GM18907 (cell line): Measurements from ENCODE around the gene NDEL1.

Source experiments
- ATAC-seq: cut with Tn5 transposase; IDR thresholded peaks from one replicate; pipeline ENCODE4 v1.9.1; 2021; ENCODE audit warnings: mild to moderate bottlenecking, moderate library complexity; ENCODE audit not compliant: unreplicated experiment

The NDEL1 gene

GRCh38 chr17:8477715-8478441 is 42.2 kb downstream of the NDEL1 start:
- ATAC-seq, result no peak

- no peak for ATAC-seq
Observed at GRCh38 chr17:8479431-8479947, 43.8 kb downstream of the NDEL1 start.

GRCh38 chr17:8480011-8480976 is 44.6 kb downstream of the NDEL1 start:
- no peak for ATAC-seq

- no peak for ATAC-seq
Observed at GRCh38 chr17:8481089-8481488, 45.4 kb downstream of the NDEL1 start.

GRCh38 chr17:8481703-8482102 is 46.0 kb downstream of the NDEL1 start:
- ATAC-seq, result no peak

- ATAC-seq, result no peak
Observed at GRCh38 chr17:8482546-8482945, 46.9 kb downstream of the NDEL1 start.

GRCh38 chr17:8484465-8484864 is 48.8 kb downstream of the NDEL1 start:
- ATAC-seq, result no peak

GRCh38 chr17:8485491-8485890 is 49.8 kb downstream of the NDEL1 start:
- no peak for ATAC-seq

GRCh38 chr17:8487130-8487645 is 51.5 kb downstream of the NDEL1 start:
- no peak for ATAC-seq

- no peak for ATAC-seq
Observed at GRCh38 chr17:8487743-8488142, 52.1 kb downstream of the NDEL1 start.

- ATAC-seq, result no peak
Observed at GRCh38 chr17:8488491-8488890, 52.8 kb downstream of the NDEL1 start.

- ATAC-seq, result no peak
Observed at GRCh38 chr17:8488901-8489300, 53.2 kb downstream of the NDEL1 start.

- ATAC-seq, result no peak
Observed at GRCh38 chr17:8489841-8490240, 54.2 kb downstream of the NDEL1 start.

- no peak for ATAC-seq
Observed at GRCh38 chr17:8490256-8491023, 54.8 kb downstream of the NDEL1 start.

- ATAC-seq, result no peak
Observed at GRCh38 chr17:8492121-8492520, 56.4 kb downstream of the NDEL1 start.

GRCh38 chr17:8494021-8494420 is 58.3 kb downstream of the NDEL1 start:
- no peak for ATAC-seq

GRCh38 chr17:8494506-8495111 is 58.9 kb downstream of the NDEL1 start:
- no peak for ATAC-seq

- no peak for ATAC-seq
Observed at GRCh38 chr17:8496081-8496480, 60.4 kb downstream of the NDEL1 start.

- no peak for ATAC-seq
Observed at GRCh38 chr17:8499171-8499570, 63.5 kb downstream of the NDEL1 start.

- ATAC-seq, result no peak
Observed at GRCh38 chr17:8499614-8500013, 63.9 kb downstream of the NDEL1 start.
